NB4 (cell line): ENCODE measurements around the gene AXIN2.

Experiments
- DNase-seq: peaks from one replicate; pipeline ENCODE4 v3.0.0; 2010; ENCODE audit warnings: low read depth
- H3K4me3 ChIP-seq: one replicate; pipeline ENCODE4 v1.5.1; 2011; ENCODE audit warnings: mild to moderate bottlenecking, low read depth, low read length, moderate library complexity
- CTCF ChIP-seq: IDR thresholded peaks from one replicate; pipeline ENCODE4 v1.5.1; 2012; ENCODE audit warnings: low read depth, low read length
- MAX ChIP-seq: IDR thresholded peaks from 2 replicates; pipeline ENCODE4 v1.6.1; 2011; ENCODE audit warnings: low read depth, low read length
- MYC ChIP-seq: IDR thresholded peaks from 2 replicates; pipeline ENCODE4 v1.6.1; 2011; ENCODE audit warnings: low read depth, low read length
- POLR2A ChIP-seq: IDR thresholded peaks from 2 replicates; pipeline ENCODE4 v1.6.1; 2011; ENCODE audit warnings: mild to moderate bottlenecking; ENCODE audit not compliant: insufficient read length; ENCODE audit errors: extremely low read depth

Gene AXIN2

GRCh38 chr17:65593855-65594845, 32.7 kb upstream of the AXIN2 start:
- no peak for DNase-seq
- H3K4me3 ChIP-seq = no peak overlapping the region
- TF ChIP-seq MAX = no peak

GRCh38 chr17:65593092-65593854, 31.8 kb upstream of the AXIN2 start:
- DNase-seq = no peak
- no peak overlapping the region for H3K4me3 ChIP-seq
- no peak for TF ChIP-seq POLR2A
- TF ChIP-seq CTCF = no peak
- TF ChIP-seq MYC = no peak
- no peak for TF ChIP-seq MAX

- H3K4me3 ChIP-seq = no peak overlapping the region
- TF ChIP-seq CTCF (no peak), POLR2A (no peak), MAX (no peak), MYC (no peak)
- DNase-seq = no peak
These were observed 30.9 kb upstream of the AXIN2 start for GRCh38 chr17:65592125-65592965.

- no peak overlapping the region for H3K4me3 ChIP-seq
- TF ChIP-seq POLR2A (no peak), MAX (no peak), MYC (no peak), CTCF (no peak)
- DNase-seq = no peak
These were observed 27.9 kb upstream of the AXIN2 start for GRCh38 chr17:65589321-65589720.

- TF ChIP-seq MYC = no peak
- no peak for TF ChIP-seq CTCF
- no peak for TF ChIP-seq POLR2A
- no peak for TF ChIP-seq MAX
- no peak for DNase-seq
- no peak overlapping the region for H3K4me3 ChIP-seq
These were observed 26.8 kb upstream of the AXIN2 start for GRCh38 chr17:65588181-65588808.
